HEK293 (cell line): ENCODE results near the gene MFAP5.

ENCODE experiments used
- CTCF ChIA-PET: fragments of 350-600 bp; formaldehyde crosslinking; extraction: SDS; loops from one replicate; lab custom pipeline; 2021; ENCODE audit warnings: antibody characterized with exemption; lab: Yijun Ruan, JAX
- POLR2A ChIA-PET: fragments of 300-600 bp; formaldehyde crosslinking; extraction: SDS; loops from one replicate; lab custom pipeline; 2020; ENCODE audit warnings: antibody characterized with exemption, inconsistent platforms; lab: Yijun Ruan, JAX
- H3K27ac ChIP-seq: fragments of 200-500 bp; sonication (Bioruptor generic); 2 replicates; pipeline ENCODE4 v1.5.1; 2014; ENCODE audit warnings: low read depth, low read length, control low read depth, inconsistent platforms; ENCODE audit errors: extremely low read depth
- H3K36me3 ChIP-seq, 2 experiments: fragments of 200-500 bp in 1 of 2; sonication (Bioruptor generic) in 1 of 2; 1 replicate in 1 of 2; 2 replicates in 1 of 2; pipeline ENCODE4 v1.5.1; 2014 to 2017; ENCODE audit warnings: inconsistent platforms in 2 of 2, low read length in 2 of 2; ENCODE audit not compliant: control insufficient read depth in 2 of 2, insufficient read depth in 1 of 2
- H3K4me1 ChIP-seq: fragments of 200-500 bp; sonication (Bioruptor generic); 2 replicates; pipeline ENCODE4 v1.5.1; 2014; ENCODE audit warnings: mild to moderate bottlenecking, low read length, inconsistent platforms; ENCODE audit not compliant: control insufficient read depth, insufficient read depth
- H3K4me3 ChIP-seq: 2 replicates; pipeline ENCODE4 v1.5.1; 2011; ENCODE audit warnings: low read depth, mild to moderate bottlenecking, control low read depth, low read length, moderate library complexity
- H3K9me3 ChIP-seq: fragments of 200-500 bp; sonication (Bioruptor generic); 2 replicates; pipeline ENCODE4 v1.5.1; 2014; ENCODE audit warnings: low read depth, low read length, inconsistent platforms; ENCODE audit not compliant: control insufficient read depth, insufficient read depth
- ELK4 ChIP-seq: IDR thresholded peaks from 2 replicates; pipeline ENCODE4 v1.6.1; 2011; ENCODE audit warnings: mild to moderate bottlenecking, low read depth, low read length, borderline replicate concordance
- GLI2 ChIP-seq: fragments of 450-650 bp; formaldehyde crosslinking; IDR thresholded peaks from 2 replicates; pipeline ENCODE4; 2017; ENCODE audit warnings: missing biosample characterization, missing genetic modification characterization, low read depth, borderline replicate concordance
- GLIS1 ChIP-seq: fragments of 450-650 bp; formaldehyde crosslinking; IDR thresholded peaks from 2 replicates; pipeline ENCODE4 v1.5.1; 2016; ENCODE audit warnings: missing biosample characterization, missing genetic modification characterization
- HIC1 ChIP-seq: fragments of 450-650 bp; formaldehyde crosslinking; IDR thresholded peaks from 2 replicates; pipeline ENCODE4 v1.5.1; 2016; ENCODE audit warnings: missing biosample characterization, missing genetic modification characterization
- KLF1 ChIP-seq: fragments of 450-650 bp; formaldehyde crosslinking; IDR thresholded peaks from 2 replicates; pipeline ENCODE4 v1.5.1; 2016; ENCODE audit warnings: missing biosample characterization, missing genetic modification characterization
- MEIS1 ChIP-seq: sonication (generic); formaldehyde crosslinking; IDR thresholded peaks from 2 replicates; pipeline ENCODE4 v1.8.1; 2022; ENCODE audit warnings: missing genetic modification reagents, mild to moderate bottlenecking, borderline replicate concordance
- OVOL3 ChIP-seq: fragments of 450-650 bp; formaldehyde crosslinking; IDR thresholded peaks from 2 replicates; pipeline ENCODE4 v1.5.1; 2016; ENCODE audit warnings: missing biosample characterization, missing genetic modification characterization
- PATZ1 ChIP-seq: fragments of 450-650 bp; formaldehyde crosslinking; IDR thresholded peaks from 2 replicates; pipeline ENCODE4 v1.5.1; 2016; ENCODE audit warnings: missing biosample characterization, missing genetic modification characterization
- YY1 ChIP-seq: fragments of 450-650 bp; formaldehyde crosslinking; IDR thresholded peaks from 2 replicates; pipeline ENCODE4 v1.5.1; 2018; ENCODE audit warnings: missing biosample characterization, missing genetic modification characterization
- ZBTB48 ChIP-seq: fragments of 450-650 bp; formaldehyde crosslinking; IDR thresholded peaks from 2 replicates; pipeline ENCODE4 v1.5.1; 2016; ENCODE audit warnings: missing biosample characterization, missing genetic modification characterization
- ZNF148 ChIP-seq: fragments of 450-650 bp; formaldehyde crosslinking; IDR thresholded peaks from 2 replicates; pipeline ENCODE4 v1.5.0; 2017; ENCODE audit warnings: missing biosample characterization, missing genetic modification characterization, borderline replicate concordance
- ZNF157 ChIP-seq: fragments of 450-650 bp; formaldehyde crosslinking; IDR thresholded peaks from 2 replicates; pipeline ENCODE4 v1.5.1; 2016; ENCODE audit warnings: missing biosample characterization, missing genetic modification characterization
- ZNF169 ChIP-seq: fragments of 450-650 bp; formaldehyde crosslinking; IDR thresholded peaks from 2 replicates; pipeline ENCODE4 v1.5.1; 2016; ENCODE audit warnings: missing biosample characterization, missing genetic modification characterization
- ZNF174 ChIP-seq: fragments of 450-650 bp; formaldehyde crosslinking; IDR thresholded peaks from 2 replicates; pipeline ENCODE4 v1.5.0; 2017; ENCODE audit warnings: missing biosample characterization, mild to moderate bottlenecking, missing genetic modification characterization
- ZNF248 ChIP-seq: fragments of 450-650 bp; formaldehyde crosslinking; IDR thresholded peaks from 2 replicates; pipeline ENCODE4 v1.5.1; 2017; ENCODE audit warnings: missing biosample characterization, missing genetic modification characterization
- ZNF26 ChIP-seq: fragments of 450-650 bp; formaldehyde crosslinking; IDR thresholded peaks from 2 replicates; pipeline ENCODE4 v1.5.1; 2016; ENCODE audit warnings: missing biosample characterization, missing genetic modification characterization
- ZNF302 ChIP-seq: fragments of 450-650 bp; formaldehyde crosslinking; IDR thresholded peaks from 2 replicates; pipeline ENCODE4 v1.5.1; 2016; ENCODE audit warnings: missing biosample characterization, missing genetic modification characterization, low read depth
- ZNF311 ChIP-seq: fragments of 450-650 bp; formaldehyde crosslinking; IDR thresholded peaks from 2 replicates; pipeline ENCODE4 v1.5.1; 2017; ENCODE audit warnings: missing biosample characterization, missing genetic modification characterization, borderline replicate concordance
- ZNF394 ChIP-seq: fragments of 450-650 bp; formaldehyde crosslinking; IDR thresholded peaks from 2 replicates; pipeline ENCODE4 v1.5.1; 2016; ENCODE audit warnings: missing biosample characterization, missing genetic modification characterization, mild to moderate bottlenecking, moderate library complexity, borderline replicate concordance
- ZNF544 ChIP-seq: fragments of 450-650 bp; formaldehyde crosslinking; IDR thresholded peaks from 2 replicates; pipeline ENCODE4 v1.5.0; 2017; ENCODE audit warnings: missing biosample characterization, missing genetic modification characterization
- ZNF555 ChIP-seq: fragments of 450-650 bp; formaldehyde crosslinking; conservative IDR thresholded peaks from 2 replicates; pipeline ENCODE4 v1.5.1; 2017; ENCODE audit warnings: missing biosample characterization, mild to moderate bottlenecking, missing genetic modification characterization, inconsistent platforms
- ZNF600 ChIP-seq: fragments of 450-650 bp; formaldehyde crosslinking; IDR thresholded peaks from 2 replicates; pipeline ENCODE4 v1.5.1; 2016; ENCODE audit warnings: missing biosample characterization, missing genetic modification characterization
- ZNF658 ChIP-seq: fragments of 450-650 bp; formaldehyde crosslinking; IDR thresholded peaks from 2 replicates; pipeline ENCODE4; 2016; ENCODE audit warnings: missing biosample characterization, missing genetic modification characterization
- ZNF707 ChIP-seq: fragments of 450-650 bp; formaldehyde crosslinking; IDR thresholded peaks from 2 replicates; pipeline ENCODE4 v1.5.1; 2016; ENCODE audit warnings: missing biosample characterization, missing genetic modification characterization
- ZNF776 ChIP-seq: fragments of 450-650 bp; formaldehyde crosslinking; IDR thresholded peaks from 2 replicates; pipeline ENCODE4 v1.5.0; 2017; ENCODE audit warnings: missing biosample characterization, missing genetic modification characterization, borderline replicate concordance
- ZNF843 ChIP-seq: fragments of 450-650 bp; formaldehyde crosslinking; IDR thresholded peaks from 2 replicates; pipeline ENCODE4 v1.5.1; 2016; ENCODE audit warnings: missing biosample characterization, missing genetic modification characterization
- ZSCAN16 ChIP-seq: fragments of 450-650 bp; formaldehyde crosslinking; IDR thresholded peaks from 2 replicates; pipeline ENCODE4 v1.5.1; 2016; ENCODE audit warnings: missing biosample characterization, missing genetic modification characterization
- ZXDB ChIP-seq: fragments of 450-650 bp; formaldehyde crosslinking; IDR thresholded peaks from 2 replicates; pipeline ENCODE4 v1.5.1; 2016; ENCODE audit warnings: missing biosample characterization, missing genetic modification characterization

The MFAP5 gene

GRCh38 chr12:8698132-8698851 is 35.7 kb upstream of the MFAP5 start:
- peaks cover 0 to 4% of the 10 kb centered on the region in 2 experiments; a peak in 1 of 3 replicates for H3K36me3 ChIP-seq
- POLR2A ChIA-PET = interaction anchor here (0.9 to 2.4 kb wide), 4 partner anchors 10 to 41 kb away, joined by 3 to 19 read pairs (median 4); no protein-coding TSS in a partner anchor
- CTCF ChIA-PET = interaction anchor here (0.6 kb wide), 1 partner anchor 126 kb away, joined by 5 read pairs; no protein-coding TSS in a partner anchor
- H3K4me3 ChIP-seq = peak overlapping the region; percentile 94
- H3K9me3 ChIP-seq = no peaks in the 10 kb centered on the region
- H3K4me1 ChIP-seq = peaks cover 16% of the 10 kb centered on the region
- H3K27ac ChIP-seq = peak overlapping the region; percentile 94
- TF ChIP-seq HIC1 (tag by site-specific recombination) (no peak), ZNF248 (no peak), ZNF555 (tag by site-specific recombination) (no peak), ZNF600 (tag by site-specific recombination) (no peak), ZNF26 (tag by site-specific recombination) (no peak), ZNF658 (no peak), OVOL3 (tag by site-specific recombination) (no peak), ZNF148 (tag by site-specific recombination) (0 out of 2 replicates have a peak, but pooled peaks have one; percentile 12), KLF1 (tag by site-specific recombination) (0 out of 2 replicates have a peak, but pooled peaks have one; percentile 2), ZBTB48 (tag by site-specific recombination) (no peak; the same call in 1 of the 2 replicates), ZNF311 (tag by site-specific recombination) (no peak), ZSCAN16 (no peak), ZNF394 (tag by site-specific recombination) (peak; percentile 12; the same call in 1 of the 2 replicates), ZXDB (tag by site-specific recombination) (peak; percentile 6; the same call in 1 of the 2 replicates), ZNF707 (no peak), ZNF776 (tag by site-specific recombination) (no peak), ZNF302 (tag by site-specific recombination) (no peak), ZNF174 (tag by site-specific recombination) (no peak), ZNF843 (tag by site-specific recombination) (peak; percentile 10; the same call in 1 of the 2 replicates), ELK4 (no peak), GLIS1 (tag by site-specific recombination) (0 out of 2 replicates have a peak, but pooled peaks have one; percentile 1), ZNF157 (no peak), YY1 (tag by site-specific recombination) (0 out of 2 replicates have a peak, but pooled peaks have one; percentile 7), ZNF544 (tag by site-specific recombination) (no peak), ZNF169 (tag by site-specific recombination) (no peak), MEIS1 (CRISPR knock-in tag) (no peak), GLI2 (tag by site-specific recombination) (no peak), PATZ1 (tag by site-specific recombination) (peak; percentile 52)
